Central memory CD8-positive, alpha-beta T cell (primary cell): ENCODE measurements around the gene ZFAND3.
"Not testable (repeated sequence)": the region's sequence is repeated elsewhere in the genome, so short reads cannot be mapped to it uniquely, and the experiment has no call there.

Source experiments
- ATAC-seq: fragments of 150-1000 bp; cut with Tn5 transposase; replicated peaks from 2 replicates; pipeline ENCODE4 v1.10.0; 2022; ENCODE audit warnings: mild to moderate bottlenecking, moderate FRiP score, moderate number of reproducible peaks; ENCODE audit not compliant: poor library complexity, severe bottlenecking; ENCODE audit errors: extremely low read depth
- DNase-seq, 2 donors: peaks; one replicate each; pipeline ENCODE4 v3.0.0; 2021; ENCODE audit warnings: low spot score in 2 of 2
- H3K27ac Mint-ChIP-seq: one replicate; pipeline ENCODE4 v1.8.0; 2022; ENCODE audit warnings: low read depth, mild to moderate bottlenecking, moderate library complexity, mixed read lengths
- H3K27me3 Mint-ChIP-seq: one replicate; pipeline ENCODE4 v1.8.0; 2022; ENCODE audit warnings: mixed read lengths
- H3K36me3 Mint-ChIP-seq: one replicate; pipeline ENCODE4 v1.8.0; 2022; ENCODE audit warnings: mild to moderate bottlenecking, moderate library complexity, mixed read lengths; ENCODE audit not compliant: insufficient read depth
- H3K4me1 Mint-ChIP-seq: one replicate; pipeline ENCODE4 v1.8.0; 2022; ENCODE audit warnings: mixed read lengths
- H3K4me3 Mint-ChIP-seq: one replicate; pipeline ENCODE4 v1.8.0; 2022; ENCODE audit warnings: mild to moderate bottlenecking, moderate library complexity, mixed read lengths
- H3K9me3 Mint-ChIP-seq: one replicate; pipeline ENCODE4 v1.8.0; 2022; ENCODE audit warnings: mixed read lengths

The ZFAND3 gene

DNA sequence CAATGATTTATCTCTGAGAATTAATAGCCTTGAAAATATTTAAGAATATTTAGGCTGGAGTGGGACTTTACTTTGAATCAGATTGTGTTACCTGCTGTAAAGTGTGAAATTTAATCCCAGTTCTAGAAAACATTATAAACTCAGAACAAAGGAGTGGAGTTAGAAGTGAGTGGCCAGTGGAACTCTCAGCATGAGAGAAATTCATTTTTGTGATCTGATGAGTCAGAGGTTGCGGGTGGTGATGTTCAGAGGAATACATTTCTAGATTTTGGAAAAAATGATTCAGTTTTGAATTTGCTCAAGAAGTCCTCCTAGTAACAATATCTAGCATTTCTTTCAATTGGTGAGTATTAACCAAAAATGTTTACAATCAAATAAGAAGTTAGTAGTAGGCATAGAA is 167.5 kb downstream of the ZFAND3 start:
- H3K4me1 Mint-ChIP-seq, result peaks cover 65% of the 10 kb centered on the region
- peaks cover 2% of the 10 kb centered on the region for H3K36me3 Mint-ChIP-seq
- H3K4me3 Mint-ChIP-seq, result no peak overlapping the region
- no peak overlapping the region for H3K27ac Mint-ChIP-seq
- no peak for DNase-seq
- no peaks in the 10 kb centered on the region for H3K27me3 Mint-ChIP-seq
- ATAC-seq, result no peak
- H3K9me3 Mint-ChIP-seq, result no peaks in the 10 kb centered on the region

DNA sequence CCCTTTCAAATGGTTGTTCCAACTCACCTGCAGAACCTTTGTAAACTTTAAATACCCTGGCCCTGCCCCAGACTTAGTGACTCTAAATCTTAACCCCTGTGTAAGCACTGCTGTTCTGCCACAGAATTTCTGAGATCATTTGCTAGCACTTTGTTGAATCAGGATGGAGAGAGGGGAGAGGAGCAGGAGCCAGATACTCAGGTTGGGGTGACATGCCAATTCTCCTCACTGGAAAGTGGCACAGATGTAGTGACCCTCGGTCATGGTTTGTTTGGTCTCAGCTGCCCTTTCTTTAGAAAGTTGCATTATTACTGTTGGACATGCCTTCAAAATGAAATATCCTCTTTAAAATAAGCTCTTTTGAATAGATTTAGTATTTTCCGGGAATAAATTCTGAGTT is 168.0 kb downstream of the ZFAND3 start:
- peaks cover 69% of the 10 kb centered on the region for H3K4me1 Mint-ChIP-seq
- H3K9me3 Mint-ChIP-seq, result no peaks in the 10 kb centered on the region

DNA sequence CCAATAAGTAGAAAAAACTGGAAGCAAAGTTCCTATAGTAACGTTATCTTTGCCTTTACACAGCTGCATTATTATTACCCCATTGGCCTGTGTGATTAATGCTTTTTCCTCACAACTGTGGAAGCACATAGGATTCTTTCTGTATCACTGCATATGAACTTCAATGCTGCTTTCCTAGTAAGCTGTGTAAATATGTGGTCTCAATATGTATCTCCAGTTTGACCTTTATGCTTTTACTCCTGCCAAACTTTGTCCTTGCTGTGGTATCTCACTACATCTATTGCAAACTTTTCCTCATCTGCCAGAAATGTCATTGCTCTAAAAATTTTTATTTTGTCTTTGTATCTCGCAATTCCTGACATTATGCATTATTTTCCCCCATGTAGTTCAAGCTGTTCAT is 168.6 kb downstream of the ZFAND3 start:
- Mint-ChIP-seq H3K4me3 (no peak overlapping the region), H3K36me3 (peaks cover 2% of the 10 kb centered on the region), H3K27me3 (no peaks in the 10 kb centered on the region), H3K27ac (no peak overlapping the region), H3K4me1 (peaks cover 73% of the 10 kb centered on the region), H3K9me3 (no peaks in the 10 kb centered on the region)
- DNase-seq, result no peak
- no peak for ATAC-seq

More for the DNA sequence above, 168.0 kb downstream of the ZFAND3 start:
- Mint-ChIP-seq H3K27me3 (no peaks in the 10 kb centered on the region), H3K27ac (no peak overlapping the region), H3K4me3 (no peak overlapping the region), H3K36me3 (peaks cover 2% of the 10 kb centered on the region)
- ATAC-seq (no peak), DNase-seq (no peak)

DNA sequence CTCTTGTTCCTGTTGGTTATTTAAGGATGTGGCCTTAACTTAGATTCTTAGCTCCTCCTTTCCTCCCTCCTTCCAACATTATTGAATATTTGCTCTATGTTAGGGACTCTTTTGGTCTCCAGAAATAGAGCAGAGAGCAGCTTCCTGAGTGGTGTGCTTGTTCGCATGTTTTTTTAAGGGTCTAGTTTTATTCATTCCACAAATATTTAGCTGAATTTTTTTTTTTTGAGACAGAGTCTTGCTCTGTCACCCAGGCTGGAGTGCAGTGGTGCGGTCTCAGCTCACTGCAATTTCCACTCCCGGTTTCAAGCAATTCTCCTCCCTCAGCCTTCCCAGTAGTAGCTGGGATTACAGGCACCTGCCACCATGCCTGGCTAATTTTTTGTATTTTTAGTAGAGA is 169.2 kb downstream of the ZFAND3 start:
- DNase-seq (no peak), ATAC-seq (no peak)
- H3K4me1 Mint-ChIP-seq, result peaks cover 70% of the 10 kb centered on the region
- H3K27ac Mint-ChIP-seq, result no peak overlapping the region
- H3K4me3 Mint-ChIP-seq, result no peak overlapping the region
- no peaks in the 10 kb centered on the region for H3K27me3 Mint-ChIP-seq
- no peaks in the 10 kb centered on the region for H3K9me3 Mint-ChIP-seq
- H3K36me3 Mint-ChIP-seq, result peaks cover 2% of the 10 kb centered on the region

DNA sequence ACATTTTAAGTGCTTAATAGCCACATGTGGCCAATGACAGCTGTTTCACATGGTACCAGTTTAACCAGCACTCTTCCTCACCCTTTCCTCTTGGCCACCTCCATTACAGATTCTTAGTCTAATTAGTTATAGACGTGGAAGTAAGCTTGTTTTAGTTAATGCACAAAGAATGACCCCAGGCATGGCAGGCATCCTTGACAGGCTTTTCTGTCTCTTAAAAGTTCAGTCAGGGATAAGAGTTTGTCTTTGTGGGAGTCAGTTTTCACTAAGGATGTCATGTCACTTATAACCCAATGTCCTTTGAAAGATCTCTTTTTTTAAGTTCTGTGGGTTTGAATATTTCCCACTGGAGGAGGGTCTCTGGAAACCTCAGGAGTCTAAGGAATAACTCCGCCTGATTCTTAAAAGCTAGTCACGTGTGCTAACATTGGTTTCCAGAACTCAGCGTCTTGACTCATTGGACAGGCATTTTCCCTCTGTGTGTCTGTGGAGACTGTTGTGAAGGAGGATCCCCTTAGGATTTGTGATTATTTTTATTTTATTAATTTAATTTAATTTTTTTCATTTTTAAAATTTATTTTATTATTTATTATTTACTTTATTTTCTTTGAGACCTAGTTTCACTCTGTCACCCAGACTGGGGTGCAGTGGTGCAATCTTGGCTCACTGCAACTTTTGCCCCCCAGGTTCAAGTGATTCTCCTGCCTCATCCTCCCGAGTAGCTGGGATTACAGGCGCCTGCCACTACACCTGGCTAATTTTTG is 171.4 kb downstream of the ZFAND3 start:
- Mint-ChIP-seq H3K9me3 (no peaks in the 10 kb centered on the region), H3K4me3 (no peak overlapping the region), H3K27me3 (no peaks in the 10 kb centered on the region), H3K27ac (no peak overlapping the region), H3K4me1 (peaks cover 64% of the 10 kb centered on the region), H3K36me3 (no peaks in the 10 kb centered on the region)
- DNase-seq (no peak), ATAC-seq (no peak)

DNA sequence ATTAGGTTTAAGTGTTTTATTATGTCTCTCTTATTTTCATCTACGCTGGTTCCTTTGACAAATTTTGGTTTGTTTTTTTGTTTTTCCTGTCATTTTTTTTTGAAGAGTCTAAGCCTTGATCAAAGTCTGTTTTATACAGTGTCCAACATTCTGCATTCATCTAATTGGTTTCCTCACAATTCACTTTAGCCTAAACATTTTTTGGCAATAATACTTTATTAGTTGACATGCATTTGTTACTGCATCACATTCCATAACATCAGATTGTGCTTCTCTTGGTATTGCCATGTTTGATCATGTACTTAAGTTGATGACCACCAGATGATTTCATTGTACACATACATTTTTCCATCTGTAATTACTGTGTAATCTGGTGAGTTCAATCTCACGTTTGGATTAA is 173.2 kb downstream of the ZFAND3 start:
- Mint-ChIP-seq H3K9me3 (no peaks in the 10 kb centered on the region), H3K4me3 (no peak overlapping the region), H3K4me1 (peaks cover 60% of the 10 kb centered on the region), H3K27me3 (no peaks in the 10 kb centered on the region), H3K36me3 (no peaks in the 10 kb centered on the region), H3K27ac (peak overlapping the region; percentile 52)
- ATAC-seq (no peak), DNase-seq (no peak)

DNA sequence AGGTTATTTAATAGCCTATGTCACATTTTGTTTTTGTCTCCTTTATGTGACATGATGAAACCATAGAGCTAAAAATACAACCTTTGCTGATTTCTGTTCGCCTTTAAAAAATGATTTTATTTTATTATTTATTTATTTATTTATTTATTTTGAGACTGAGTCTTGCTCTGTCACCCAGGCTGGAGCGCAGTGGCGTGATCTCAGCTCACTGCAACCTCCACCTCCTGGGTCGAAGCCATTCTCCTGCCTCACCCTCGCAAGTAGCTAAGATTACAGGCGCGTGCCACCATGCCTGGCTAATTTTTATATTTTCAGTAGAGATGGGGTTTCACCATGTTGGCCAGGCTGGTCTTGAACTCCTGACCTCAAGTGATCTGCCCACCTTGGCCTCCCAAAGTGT is 173.7 kb downstream of the ZFAND3 start:
- not testable (repeated sequence) for DNase-seq, H3K4me3 Mint-ChIP-seq, H3K9me3 Mint-ChIP-seq, H3K27me3 Mint-ChIP-seq, H3K36me3 Mint-ChIP-seq, H3K27ac Mint-ChIP-seq, ATAC-seq
- H3K4me1 Mint-ChIP-seq, result peaks cover 61% of the 10 kb centered on the region

DNA sequence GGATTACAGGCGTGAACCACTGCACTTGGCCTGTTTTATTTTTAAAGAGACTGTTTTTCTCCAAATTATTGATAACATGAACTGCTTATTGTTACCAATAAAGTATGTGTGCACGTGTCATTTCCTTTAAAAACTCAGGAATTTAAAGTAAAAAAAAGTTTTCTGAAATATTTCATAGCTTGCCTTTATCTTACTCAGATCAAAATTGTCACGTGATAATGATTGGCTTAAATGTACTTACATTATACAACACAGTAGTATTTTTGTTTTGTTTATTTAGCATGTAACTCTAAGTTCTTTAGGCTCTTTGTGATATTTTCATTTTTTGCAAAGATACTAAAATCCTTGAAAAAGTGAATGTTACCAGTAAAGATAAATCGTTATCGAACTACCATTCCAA is 174.1 kb downstream of the ZFAND3 start:
- DNase-seq (no peak), ATAC-seq (no peak)
- Mint-ChIP-seq H3K4me1 (peaks cover 61% of the 10 kb centered on the region), H3K27me3 (no peaks in the 10 kb centered on the region), H3K4me3 (no peak overlapping the region), H3K27ac (no peak overlapping the region), H3K9me3 (no peaks in the 10 kb centered on the region), H3K36me3 (no peaks in the 10 kb centered on the region)

DNA sequence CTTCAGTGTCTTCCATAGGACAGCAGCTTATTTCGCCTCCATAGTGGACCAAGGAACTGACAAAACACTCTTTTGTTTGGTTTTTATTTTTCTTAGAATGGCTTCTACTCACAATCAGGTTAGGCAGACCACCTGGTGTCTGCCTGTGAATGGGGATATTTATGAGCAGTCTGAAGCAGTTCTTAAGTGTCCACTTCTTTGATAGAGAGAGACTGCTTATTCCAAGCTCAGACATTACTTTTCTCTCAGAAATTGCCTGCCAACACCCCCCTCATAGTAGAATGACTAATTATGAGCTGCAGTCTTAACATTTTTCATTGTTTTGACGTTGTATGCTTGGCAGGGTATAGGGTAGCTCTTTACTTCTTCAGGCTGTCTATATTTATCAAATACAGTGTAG is 174.7 kb downstream of the ZFAND3 start:
- Mint-ChIP-seq H3K4me3 (no peak overlapping the region), H3K4me1 (peaks cover 61% of the 10 kb centered on the region), H3K9me3 (no peaks in the 10 kb centered on the region), H3K36me3 (no peaks in the 10 kb centered on the region), H3K27ac (no peak overlapping the region), H3K27me3 (no peaks in the 10 kb centered on the region)
- ATAC-seq (no peak), DNase-seq (no peak)

DNA sequence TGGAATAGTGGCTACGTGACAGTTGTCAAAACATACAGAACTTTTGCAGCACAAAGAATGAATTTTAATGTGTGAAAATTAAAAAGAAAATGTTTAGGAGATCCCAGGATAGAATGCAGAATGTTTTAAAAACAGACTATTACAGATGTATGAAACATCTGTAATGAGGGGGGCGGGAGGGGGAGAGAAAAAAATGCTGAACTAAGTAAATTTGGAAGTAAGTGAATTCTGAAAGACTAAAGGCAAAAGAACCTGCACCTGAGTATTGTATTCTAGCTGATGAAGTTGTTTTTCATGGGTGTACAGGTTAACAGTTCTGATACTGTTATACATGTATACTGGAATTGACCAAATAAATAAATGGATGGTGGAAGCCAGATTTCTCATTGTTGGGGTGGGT is 178.8 kb downstream of the ZFAND3 start:
- peaks cover 45% of the 10 kb centered on the region for H3K4me1 Mint-ChIP-seq
- DNase-seq (no peak), ATAC-seq (no peak)
- H3K36me3 Mint-ChIP-seq, result no peaks in the 10 kb centered on the region
- H3K27me3 Mint-ChIP-seq, result no peaks in the 10 kb centered on the region
- no peak overlapping the region for H3K4me3 Mint-ChIP-seq
- no peak overlapping the region for H3K27ac Mint-ChIP-seq
- no peaks in the 10 kb centered on the region for H3K9me3 Mint-ChIP-seq

DNA sequence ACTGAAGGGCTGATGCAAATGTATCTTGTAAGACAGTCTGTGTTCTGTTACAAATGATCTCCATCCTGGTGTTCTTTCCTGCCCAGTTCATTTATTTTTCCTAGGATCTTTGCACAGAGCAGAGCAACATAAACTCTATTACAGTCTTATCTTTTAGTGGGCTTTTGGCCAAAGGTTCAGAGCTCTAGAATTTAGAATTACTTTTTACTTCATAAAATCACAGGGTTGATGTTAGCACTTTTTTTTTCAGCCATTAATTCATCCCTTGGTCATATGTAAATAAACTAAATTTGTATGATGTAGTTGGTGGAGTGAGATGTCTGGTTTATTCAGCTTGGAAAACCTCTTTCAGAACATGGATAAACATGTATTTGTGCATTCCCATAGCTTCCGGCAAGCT is 181.9 kb downstream of the ZFAND3 start:
- peaks cover 54% of the 10 kb centered on the region for H3K4me1 Mint-ChIP-seq
- no peaks in the 10 kb centered on the region for H3K27me3 Mint-ChIP-seq
- no peaks in the 10 kb centered on the region for H3K36me3 Mint-ChIP-seq
- no peak overlapping the region for H3K4me3 Mint-ChIP-seq
- no peak for DNase-seq
- no peak overlapping the region for H3K27ac Mint-ChIP-seq
- no peaks in the 10 kb centered on the region for H3K9me3 Mint-ChIP-seq
- ATAC-seq, result no peak

DNA sequence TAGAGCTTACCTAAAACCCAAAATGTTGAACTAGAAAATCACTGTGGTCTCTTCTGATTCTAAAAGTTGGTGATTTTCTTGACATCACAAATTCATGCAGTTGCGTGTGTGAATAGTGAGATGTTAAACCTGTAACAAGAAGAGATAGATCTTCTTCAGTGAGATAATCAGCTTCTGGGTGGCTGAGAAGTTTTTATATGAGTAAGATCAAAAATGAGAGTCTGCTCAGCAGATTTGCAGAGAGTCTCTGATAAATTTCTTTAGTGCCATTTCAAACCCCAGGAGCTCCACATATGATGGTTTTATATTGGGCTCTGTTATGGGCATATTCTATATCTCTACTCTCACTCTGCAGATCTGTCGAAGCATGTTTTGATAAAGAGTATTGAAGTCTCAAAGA is 185.4 kb downstream of the ZFAND3 start:
- Mint-ChIP-seq H3K4me1 (peaks cover 36% of the 10 kb centered on the region), H3K4me3 (no peak overlapping the region)
- no peak for ATAC-seq

DNA sequence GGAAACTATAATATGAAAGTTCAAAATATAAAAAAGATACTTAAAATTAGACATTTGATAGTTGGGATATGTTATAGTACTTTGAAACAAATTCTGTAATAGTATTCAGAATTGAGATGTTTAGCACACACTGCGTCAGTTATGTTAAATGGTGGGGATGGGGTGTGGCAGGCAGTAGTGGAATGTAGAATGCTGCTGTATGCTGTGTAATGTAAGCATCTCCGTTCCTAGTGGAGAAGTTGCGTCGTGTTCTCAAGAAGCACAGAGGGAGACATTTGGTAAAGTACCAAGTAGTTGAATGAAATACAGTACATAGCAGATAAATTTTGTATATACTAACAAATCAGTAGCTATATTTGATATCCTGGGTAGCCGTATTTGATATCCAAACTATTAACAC is 192.4 kb downstream of the ZFAND3 start:
- no peaks in the 10 kb centered on the region for H3K9me3 Mint-ChIP-seq
- H3K36me3 Mint-ChIP-seq, result peaks cover 1% of the 10 kb centered on the region
- H3K27ac Mint-ChIP-seq, result no peak overlapping the region
- no peak for DNase-seq
- H3K27me3 Mint-ChIP-seq, result no peaks in the 10 kb centered on the region
- H3K4me3 Mint-ChIP-seq, result no peak overlapping the region
- H3K4me1 Mint-ChIP-seq, result peaks cover 36% of the 10 kb centered on the region
- no peak for ATAC-seq

More for the DNA sequence above, 185.4 kb downstream of the ZFAND3 start:
- Mint-ChIP-seq H3K36me3 (no peaks in the 10 kb centered on the region), H3K27ac (no peak overlapping the region), H3K9me3 (no peaks in the 10 kb centered on the region), H3K27me3 (no peaks in the 10 kb centered on the region)
- DNase-seq, result no peak
